Sigmoid colon (tissue), 4 donors: ENCODE data around the gene KCNJ16.

Experiments used
- CTCF ChIP-seq, 4 experiments: fragments of 450-650 bp in 3 of 4; fragments of 200-600 bp in 1 of 4; IDR thresholded peaks; one replicate each; pipeline ENCODE4 v1.5.1; 2016 to 2019; ENCODE audit warnings: antibody characterized with exemption in 4 of 4, mild to moderate bottlenecking in 3 of 4, moderate library complexity in 2 of 4
- POLR2A ChIP-seq, 2 donors: fragments of 450-650 bp; IDR thresholded peaks; one replicate each; pipeline ENCODE4 v1.6.1; 2016; ENCODE audit warnings: antibody characterized with exemption in 2 of 2, mild to moderate bottlenecking in 2 of 2, moderate library complexity in 2 of 2
- POLR2AphosphoS5 ChIP-seq, 4 donors: sonication (generic); formaldehyde crosslinking; IDR thresholded peaks; one replicate each; pipeline ENCODE4 v1.6.1; 2017; ENCODE audit warnings: antibody characterized with exemption in 4 of 4

GRCh38 chr17:70060415-70060814, 14.6 kb upstream of the KCNJ16 start:
- no peak for TF ChIP-seq POLR2AphosphoS5 (IDR thresholded peaks at IDR 0.05)
- TF ChIP-seq CTCF (IDR thresholded peaks at IDR 0.05): no peak
- TF ChIP-seq POLR2A (IDR thresholded peaks at IDR 0.05): no peak
